ENCODE data around the gene FLT3.
"Not testable (repeated sequence)": the region's sequence is repeated elsewhere in the genome, so short reads cannot be mapped to it uniquely, and the experiment has no call there.

FLT3 gene

DNA sequence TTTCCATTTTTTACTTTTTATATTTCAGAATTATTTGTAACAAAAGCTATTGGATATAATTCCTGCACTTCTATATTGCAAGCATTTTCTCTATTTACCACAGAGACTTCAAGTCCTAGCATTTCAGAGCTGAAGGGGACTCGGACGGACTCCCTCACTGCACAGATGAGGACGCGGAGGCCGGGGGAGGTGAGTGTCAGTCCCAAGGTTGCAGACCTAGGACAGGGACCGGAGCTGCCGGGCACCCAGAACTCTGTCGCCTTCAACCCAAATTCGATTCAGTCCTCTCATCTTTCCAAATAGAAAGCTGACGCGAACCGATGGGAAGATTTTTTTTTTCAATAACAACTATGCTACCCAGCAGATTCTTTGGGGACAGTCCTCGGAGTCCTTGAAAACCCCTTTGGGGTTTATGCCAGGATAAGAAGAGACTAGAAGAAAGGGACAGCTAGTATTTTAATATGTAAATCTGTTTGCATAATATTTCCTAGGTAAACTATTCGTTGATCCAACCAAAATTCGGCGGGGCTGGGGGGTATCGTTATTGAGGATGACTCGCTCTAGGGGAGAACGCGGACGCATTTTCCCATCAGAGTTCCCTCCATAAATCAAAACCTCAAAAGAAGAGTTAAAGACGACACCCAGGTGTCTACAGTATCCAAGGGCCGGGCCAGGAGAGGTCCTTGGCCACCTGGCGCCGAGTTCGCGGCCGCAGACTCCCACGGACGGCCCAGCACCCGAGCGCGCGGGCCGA, 803 bp downstream of the FLT3 start:
- no peak for DNase-seq (ENCODE audit: low read depth)

DNA sequence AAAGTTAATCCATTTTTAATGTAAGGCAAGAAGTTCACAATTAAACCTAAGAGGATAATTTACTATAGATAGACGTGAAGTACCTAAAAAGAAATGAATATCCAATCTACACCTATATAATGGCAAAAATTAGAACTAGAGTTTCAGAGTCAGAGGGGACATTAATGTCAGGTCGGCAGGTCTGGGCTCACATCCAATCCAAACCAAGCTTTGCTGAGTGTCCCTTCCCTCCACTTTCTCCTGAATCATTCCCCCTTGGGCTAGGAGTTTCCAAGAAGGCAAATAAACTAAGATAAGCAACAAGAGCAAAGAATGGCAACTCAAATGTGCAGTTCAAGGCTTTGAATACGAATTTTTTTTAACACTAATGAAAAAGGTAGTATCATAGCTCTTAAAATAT, 2.9 kb downstream of the FLT3 start:
- no peak for DNase-seq (ENCODE audit: low read depth)

DNA sequence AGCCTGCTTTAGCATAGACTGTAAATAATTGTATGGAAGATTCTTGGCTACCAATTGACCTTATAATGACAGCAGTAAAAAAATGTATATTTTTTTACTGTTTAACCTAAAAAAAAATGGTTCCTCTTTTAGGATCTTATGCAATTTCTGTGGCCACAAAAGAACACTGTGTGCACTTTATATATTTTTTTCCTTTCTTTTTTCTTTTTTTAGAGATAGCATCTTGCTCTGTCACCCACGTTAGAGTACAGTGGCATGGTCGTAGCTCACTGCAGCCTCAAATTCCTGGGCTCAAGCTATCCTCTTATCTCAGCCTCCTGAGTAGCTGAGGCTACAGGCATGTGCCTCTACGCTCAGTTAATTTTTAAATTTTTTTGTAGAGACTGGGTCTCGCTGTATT, 6.1 kb downstream of the FLT3 start:
- DNase-seq (ENCODE audit: low read depth), result no peak

DNA sequence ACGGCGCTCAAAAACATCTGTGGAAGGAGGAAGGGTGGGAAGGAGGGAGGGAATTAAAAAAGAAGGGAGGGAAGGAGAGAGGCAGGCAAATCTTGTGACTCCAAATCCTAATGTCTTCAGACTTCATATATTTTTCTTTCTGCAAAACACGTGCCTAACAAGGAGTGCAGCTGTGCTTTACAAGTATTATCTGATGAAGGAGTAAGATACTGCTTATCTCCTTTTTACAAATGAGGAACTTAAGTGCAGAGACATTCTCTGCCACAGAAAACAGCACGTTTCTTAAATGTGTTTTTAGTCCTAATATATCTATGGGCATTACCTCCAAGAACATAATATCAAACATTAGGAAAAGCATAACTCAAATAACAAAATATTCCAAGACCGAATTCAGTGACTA, 6.5 kb downstream of the FLT3 start:
- DNase-seq (ENCODE audit: low read depth), result no peak

DNA sequence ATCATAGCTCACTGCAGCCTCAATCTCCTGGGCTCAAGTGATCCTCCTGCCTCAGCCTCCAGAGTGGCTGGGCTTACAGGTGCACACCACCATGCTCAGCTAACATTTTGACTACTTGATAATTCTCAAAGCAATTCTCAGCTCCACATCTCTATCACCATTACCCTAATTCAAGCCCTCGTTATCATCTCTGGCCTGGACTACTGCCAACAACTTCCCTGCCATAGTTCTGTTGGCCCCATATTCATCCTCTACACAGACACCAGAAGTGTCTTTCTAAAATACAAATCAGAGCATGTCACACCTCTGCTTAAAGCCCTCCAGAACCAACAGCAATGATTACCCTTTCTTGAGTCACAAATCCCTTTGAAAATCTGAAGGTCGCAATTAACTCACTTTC, 7.9 kb downstream of the FLT3 start:
- no peak for DNase-seq (ENCODE audit: low read depth)

DNA sequence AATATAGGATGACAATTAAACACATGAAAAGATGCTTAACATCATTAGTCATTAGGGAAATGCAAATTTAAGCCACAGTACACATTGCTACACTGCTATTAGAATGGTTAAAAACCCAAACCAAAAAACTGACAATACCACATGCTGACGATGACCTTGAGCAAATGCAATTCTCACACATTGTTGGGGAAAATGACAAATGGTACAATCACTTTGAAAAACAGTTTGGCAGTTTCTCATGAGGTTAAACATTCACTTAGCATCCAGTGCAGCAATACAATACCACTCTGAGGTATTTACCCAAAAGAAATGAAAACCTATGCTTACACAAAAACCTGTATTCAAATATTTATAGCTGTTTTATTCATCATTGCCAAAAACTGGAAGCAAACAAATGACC, 11.3 kb downstream of the FLT3 start:
- no peak for DNase-seq (ENCODE audit: low read depth)

DNA sequence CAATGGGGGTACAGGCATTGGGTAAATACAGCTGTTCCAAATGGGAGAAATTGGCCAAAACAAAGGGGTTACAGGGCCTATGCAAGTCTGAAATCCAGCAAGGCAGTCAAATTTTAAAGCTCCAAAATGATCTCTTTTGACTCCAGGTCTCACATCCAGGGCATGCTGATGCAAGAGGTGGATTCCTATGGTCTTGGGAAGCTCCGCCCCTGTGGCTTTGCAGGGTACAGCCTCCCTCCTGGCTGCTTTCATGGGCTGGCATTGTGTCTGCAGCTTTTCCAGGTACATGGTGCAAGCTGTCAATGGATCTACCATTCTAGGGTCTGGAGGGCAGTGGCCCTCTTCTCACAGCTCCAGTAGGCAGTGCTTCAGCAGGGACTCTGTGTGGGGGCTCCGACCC, 22.6 kb downstream of the FLT3 start:
- not testable (repeated sequence) for DNase-seq (ENCODE audit: low read depth)

DNA sequence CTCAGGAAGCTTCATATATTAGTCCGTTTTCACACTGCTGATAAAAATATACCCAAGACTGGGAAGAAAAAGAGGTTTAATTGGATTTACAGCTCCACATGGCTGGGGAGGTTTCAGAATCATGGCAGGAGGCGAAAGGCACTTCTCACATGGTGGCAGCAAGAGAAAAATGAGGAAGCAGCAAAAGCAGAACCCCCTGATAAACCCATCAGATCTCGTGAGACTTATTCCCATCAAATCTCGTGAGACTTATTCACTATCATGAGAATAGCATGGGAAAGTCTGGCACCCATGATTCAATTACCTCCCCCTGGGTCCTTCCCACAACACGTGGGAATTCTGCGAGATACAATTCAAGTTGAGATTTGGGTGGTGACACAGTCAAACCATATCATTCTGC, 23.1 kb downstream of the FLT3 start:
- DNase-seq (ENCODE audit: low read depth), result no peak

DNA sequence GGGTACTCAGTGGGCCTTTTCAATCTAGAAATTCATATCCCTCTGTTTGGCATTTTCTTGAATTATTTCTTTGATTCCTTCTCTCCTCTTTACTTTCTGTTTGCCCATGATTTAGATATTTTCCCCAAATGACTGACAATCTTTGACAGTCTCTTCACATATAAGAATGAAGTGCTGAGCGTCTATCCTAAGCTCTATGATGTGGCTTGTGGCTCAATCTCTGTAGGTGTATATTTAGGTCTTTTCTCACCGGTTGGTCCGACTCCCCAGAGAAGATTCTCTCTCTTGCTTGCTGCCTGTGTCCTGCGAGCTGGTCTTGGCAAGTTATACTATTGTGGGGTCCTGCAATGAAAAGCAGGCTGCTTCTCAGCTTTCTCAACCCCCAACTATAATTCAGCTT, 29.0 kb downstream of the FLT3 start:
- DNase-seq (ENCODE audit: low read depth), result no peak

DNA sequence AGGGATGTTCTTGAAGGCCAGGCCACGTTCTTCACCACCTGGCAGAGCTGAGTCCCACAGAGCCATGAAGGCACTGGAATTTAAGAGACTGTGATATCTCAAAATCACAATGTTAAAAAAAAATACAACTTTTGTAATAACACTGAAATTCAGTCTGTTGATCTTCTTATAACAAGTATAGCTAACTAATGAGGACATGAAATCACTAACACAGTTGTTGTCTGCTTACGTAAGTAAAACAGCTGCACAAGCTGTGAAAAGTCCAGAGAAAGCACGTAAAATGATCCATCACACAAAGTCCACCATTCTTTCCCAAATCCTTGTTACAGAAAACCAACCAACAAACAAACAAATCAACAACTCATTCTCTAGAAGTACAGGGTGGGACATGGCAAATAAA, 32.9 kb downstream of the FLT3 start:
- DNase-seq (ENCODE audit: low read depth), result no peak

DNA sequence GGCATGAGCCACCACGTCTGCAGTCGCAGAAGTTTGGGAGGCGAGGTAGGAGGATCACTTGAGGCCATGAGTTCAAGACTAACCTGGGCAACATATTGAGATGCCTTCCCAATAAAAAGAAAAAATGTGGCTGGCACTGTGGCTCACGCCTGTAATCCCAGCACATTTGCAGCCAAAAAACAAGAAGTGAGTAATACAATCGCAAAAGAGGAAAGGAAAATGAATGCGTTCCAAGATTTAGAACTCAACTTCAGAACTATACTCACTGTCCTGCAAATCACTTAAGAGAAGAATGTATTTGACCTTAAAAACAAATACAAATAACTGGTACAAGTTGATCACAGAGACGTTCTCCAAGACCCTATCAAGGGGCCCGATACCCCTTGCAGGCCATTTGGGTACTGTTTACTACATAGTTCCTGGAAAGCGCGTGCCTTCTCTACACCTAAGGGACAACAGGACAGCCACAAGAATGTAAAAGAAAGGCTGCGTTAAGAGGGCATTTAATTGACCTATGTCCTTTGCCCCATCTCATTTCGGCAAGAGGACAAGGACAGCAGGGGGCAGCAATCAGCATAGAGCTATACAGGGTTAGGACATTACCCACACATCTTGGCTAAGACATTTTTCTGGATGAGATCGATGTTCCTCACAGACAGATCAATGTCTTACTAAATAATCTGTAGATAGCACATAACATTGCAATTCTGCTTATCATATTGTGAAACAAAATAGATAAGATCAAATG, 41.3 kb downstream of the FLT3 start:
- DNase-seq (ENCODE audit: low read depth), result peak; percentile 6

DNA sequence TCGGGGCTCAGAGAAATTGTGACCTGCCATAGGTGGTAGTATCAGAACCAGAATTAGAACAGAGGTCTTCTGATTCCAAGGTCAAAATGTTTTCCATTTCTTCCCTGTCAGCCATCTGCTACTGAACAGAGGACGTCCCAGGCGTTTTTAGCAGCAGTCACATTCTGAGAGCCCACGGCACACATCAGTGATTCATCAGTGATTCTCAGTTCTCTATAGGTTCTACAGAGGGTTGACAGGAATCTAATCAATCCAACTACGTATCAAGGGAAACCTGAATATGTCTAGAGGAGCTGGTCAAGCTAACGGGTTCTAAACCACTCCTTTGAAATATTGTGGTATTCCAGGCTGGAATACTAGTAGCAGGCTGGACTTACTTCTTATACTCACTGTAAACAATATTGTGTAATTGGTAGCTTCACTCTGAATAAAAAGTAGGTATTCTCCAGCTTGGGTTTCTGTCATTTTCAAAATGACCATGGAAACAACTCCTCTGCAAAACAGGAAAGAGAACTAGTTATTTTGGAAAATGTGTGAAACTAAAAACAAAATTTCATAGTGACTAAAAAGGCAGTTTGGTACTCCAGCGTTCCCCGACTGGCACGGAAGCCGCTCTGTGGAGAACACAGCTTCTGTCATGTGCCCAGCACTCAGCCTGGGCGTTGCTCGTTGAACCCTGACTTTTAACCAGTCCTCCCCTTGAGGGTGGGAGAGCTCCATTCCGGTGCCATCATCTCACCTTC, 43.2 kb downstream of the FLT3 start:
- no peak for DNase-seq (ENCODE audit: low read depth)

DNA sequence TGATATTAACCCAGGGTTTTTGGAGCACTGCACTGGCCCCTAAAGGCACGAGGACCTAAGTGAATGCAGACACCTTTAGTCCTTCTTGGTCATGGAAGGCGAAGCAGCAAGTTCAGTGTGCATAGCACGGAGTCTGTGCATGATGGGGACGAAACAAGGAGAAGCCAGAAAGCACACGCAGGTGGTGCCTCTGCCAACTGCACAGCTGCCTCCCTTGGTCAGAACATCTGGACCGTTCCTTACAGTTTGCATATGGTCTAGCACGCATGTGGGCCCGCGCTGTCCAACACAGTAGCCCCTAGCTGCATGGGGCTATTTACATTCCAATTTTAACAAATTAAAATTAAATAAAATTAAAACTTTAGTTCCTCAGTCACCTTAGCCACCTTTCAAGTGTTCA, 44.0 kb downstream of the FLT3 start:
- no peak for DNase-seq (ENCODE audit: low read depth)

DNA sequence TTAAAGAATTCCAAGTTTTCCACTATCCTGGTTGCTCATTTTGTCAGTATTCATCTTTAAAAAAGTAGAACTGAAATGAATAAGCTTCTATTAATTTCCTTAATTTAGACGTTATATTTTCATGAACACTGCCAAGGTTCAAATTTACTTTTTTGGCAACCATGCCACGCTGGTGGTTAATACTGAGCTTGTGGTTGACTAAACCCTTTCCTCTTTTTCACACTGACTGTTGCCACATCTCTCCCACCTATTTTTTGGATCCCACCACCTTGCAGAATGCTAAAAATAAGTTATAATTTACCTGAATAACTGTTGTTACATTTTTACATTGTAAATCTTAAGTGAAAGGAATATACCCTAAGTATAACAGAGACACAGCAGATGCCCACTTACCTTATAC, 45.0 kb downstream of the FLT3 start:
- DNase-seq (ENCODE audit: low read depth), result no peak

DNA sequence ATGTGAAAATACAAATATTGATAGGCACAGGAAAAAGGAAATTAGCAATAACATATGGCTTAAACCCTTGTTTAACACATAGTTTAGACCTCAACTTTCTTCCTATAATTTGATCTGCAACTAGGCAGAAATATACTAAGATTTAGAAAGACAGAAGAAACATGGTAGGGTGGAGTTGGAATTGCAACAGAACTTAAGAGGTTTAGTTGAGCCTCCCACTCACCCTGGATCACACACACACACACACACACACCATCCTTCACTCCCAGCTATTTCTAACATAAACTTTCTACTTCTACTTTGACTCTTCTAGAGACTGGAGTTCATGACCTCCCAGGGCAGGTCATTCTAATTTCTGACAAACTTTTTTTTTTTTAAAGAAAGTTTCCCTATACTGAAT, 47.4 kb downstream of the FLT3 start:
- no peak for DNase-seq (ENCODE audit: low read depth)

DNA sequence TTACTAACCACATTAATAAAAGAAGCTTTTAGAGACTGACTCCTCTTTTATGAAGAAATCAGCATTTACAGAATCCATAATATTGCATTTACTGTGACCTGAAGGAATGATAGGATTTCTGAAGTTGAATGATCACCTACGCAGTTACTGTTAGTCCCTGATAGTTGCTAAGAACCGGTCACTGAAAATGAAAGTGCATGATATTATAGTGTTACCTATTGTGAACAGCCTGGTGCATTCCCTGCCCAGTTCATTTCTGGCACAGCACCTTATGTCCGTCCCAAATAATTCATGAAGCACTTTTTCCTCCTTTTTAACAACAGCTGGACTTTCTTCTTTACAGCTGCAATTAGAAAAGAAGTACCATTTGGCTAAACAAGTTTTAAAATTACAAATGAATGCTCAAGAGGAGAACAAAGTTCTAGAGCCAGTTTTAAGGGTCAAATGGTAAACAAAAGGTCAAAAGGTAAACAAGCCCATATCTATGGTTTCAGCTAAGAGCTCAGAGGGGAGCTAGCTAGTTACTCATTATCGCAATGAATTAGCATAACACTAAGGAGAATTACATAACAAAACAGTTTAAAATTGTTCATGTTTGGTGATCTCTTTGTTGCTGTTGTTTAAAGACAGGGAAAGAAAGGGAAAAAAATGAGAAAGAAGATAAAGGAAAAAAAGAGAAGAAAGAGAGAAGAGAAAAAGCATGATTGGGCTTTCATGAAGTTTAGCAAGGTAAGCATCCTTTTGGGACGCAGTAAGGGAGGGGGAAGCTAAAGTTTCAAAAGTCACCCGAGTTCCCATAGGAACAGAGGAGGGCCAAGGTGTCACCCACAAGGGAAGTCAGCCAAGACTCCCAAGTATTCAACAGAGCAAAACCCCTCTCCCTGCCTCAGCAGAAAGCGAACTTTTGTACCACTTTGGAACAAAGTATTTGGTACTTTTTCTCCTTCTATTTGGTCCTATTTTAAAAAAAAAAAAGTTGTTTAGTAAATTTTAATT, 50.2 kb downstream of the FLT3 start:
- no peak for DNase-seq (ENCODE audit: low read depth)

DNA sequence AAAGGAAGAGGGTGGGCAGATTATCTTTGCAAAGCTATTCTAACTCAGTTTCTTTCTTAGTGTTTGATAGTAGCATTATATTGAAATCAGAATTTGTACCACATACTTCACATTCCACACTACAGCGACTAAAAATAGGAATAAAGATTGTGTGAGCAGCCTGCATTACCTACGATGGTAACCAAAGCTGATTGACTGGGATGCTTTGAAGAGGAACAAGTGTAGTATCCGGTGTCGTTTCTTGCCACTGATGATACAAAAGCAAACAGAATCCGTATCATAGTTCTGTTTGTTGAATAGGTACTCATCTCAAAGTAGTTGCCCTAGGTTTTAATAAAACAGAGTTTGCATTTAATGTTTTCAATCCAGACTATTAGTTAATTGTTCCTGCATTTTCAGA, 51.2 kb downstream of the FLT3 start:
- no peak for DNase-seq (ENCODE audit: low read depth)

DNA sequence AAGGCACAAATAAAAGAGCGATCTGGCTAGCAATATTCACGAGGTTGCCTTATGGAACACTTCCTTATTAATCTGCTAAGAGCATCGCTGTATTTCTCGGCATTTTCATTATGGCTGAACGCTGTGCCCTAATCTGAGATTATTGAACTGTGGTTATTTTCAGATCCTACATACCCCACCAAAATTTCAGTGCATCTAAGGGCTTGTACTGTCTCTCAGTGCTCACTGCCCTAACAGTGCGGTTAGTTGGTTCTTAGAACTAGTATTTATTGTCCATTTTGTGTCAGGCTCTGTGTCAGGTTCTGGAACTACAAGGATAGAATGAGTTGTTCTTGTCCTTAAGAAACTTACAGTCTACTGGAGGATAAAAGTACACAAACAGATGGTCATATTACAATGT, 51.6 kb downstream of the FLT3 start:
- no peak for DNase-seq (ENCODE audit: low read depth)

DNA sequence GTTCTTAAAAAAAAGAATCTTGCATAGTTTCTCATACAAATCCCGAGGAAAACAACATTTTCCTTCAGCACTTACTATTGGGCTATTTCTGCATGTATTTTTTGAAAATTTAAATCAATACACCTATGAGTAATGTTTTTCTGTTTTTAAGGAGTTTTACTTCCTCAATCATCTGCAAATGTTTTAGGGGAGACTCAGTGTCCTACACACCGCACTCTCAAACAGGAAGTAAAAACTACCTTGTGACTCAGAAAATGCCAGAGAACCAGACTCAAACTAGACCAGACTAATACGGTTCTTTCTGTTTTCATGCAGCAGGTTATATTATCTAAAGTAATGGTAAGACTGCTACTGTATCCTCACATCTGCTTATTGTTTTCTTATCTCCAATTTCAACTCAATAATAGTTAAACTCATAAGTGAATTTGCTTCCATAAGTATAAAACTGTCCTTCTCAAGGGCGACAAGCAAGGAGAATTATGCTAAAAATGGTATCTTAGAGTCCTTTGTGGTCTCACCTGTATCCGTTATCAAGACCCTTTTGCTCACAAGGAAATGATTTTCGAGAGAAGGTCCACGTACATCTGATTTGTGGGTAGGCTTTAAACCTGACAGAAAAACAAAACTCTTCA, 52.5 kb downstream of the FLT3 start:
- no peak for DNase-seq (ENCODE audit: low read depth)

DNA sequence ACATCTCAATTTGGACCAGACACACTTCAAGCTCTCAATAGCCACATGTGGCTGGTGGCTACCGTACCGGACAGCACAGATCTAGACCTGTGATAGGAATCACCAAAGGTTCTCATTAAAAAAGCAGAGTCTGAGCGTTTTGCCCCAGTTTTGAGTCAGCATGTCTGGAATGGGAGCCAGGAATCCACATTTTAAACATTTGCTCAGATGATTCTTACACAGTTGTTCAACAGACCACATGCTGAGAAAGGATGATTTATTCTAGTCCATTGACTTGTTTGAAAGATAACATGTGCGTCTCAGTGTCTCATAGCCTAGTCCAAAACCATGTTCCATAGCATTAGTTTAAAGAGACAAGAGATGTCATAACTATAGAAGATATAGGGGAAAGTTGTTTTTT, 53.4 kb downstream of the FLT3 start:
- DNase-seq (ENCODE audit: low read depth), result no peak

DNA sequence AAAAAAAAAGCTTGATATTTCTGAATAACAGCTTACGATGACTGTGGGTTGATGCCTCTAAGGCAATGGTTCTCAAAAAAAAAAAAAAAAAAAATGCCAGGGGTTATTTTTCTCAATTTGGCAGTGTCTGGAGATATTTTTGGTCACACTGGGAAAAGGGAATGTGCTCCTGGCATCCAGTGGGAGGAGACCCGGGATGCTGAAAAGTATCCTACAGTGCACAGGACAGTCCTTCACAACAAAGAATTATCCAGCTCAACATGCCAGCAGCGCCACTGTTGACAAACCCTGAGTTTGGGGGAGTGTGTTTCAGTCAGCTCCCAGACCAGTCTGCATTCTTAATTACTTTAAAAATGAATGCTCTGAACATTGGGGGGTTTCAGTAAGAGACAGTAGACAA, 54.5 kb downstream of the FLT3 start:
- DNase-seq (ENCODE audit: low read depth), result no peak

All from activated T-helper 9 cell treated with anti-CD3 and anti-CD28 coated beads, Interleukin-2, amount 50 U/mL, for 16 hours (primary cell).